H1 (cell line): Measurements from ENCODE around the gene TMEM116. TPM values are rescaled to one million over a fixed set of nuclear protein-coding genes. Genes with fewer than 3 reads are reported as not detected.

Experiments used
- CTCF ChIA-PET: fragments of 300-600 bp; sonication (Branson Sonifier 250); formaldehyde crosslinking; loops from one replicate; lab custom pipeline; 2021; ENCODE audit not compliant: partially characterized antibody; lab: Charles Lee
- POLR2A ChIA-PET: fragments of 300-600 bp; sonication (Branson Sonifier 250); formaldehyde crosslinking; loops from one replicate; lab custom pipeline; 2021; ENCODE audit warnings: inconsistent platforms; ENCODE audit not compliant: partially characterized antibody; lab: Charles Lee
- DNase-seq, 2 experiments: peaks; one replicate each; pipeline versions ENCODE4 v3.0.0 to v3.0.0-alpha.2; 2010 to 2022; ENCODE audit warnings: low spot score in 2 of 2, low read depth in 1 of 2, mixed read lengths in 1 of 2
- FAIRE-seq: peaks from 2 replicates; lab custom pipeline; 2011; peaks lifted over from hg19 to GRCh38; lab: Jason Lieb, UNC
- H2AFZ ChIP-seq: 2 replicates; pipeline ENCODE4 v1.8.1; 2012; ENCODE audit warnings: low read length, inconsistent platforms
- H2AK5ac ChIP-seq: 2 replicates; pipeline ENCODE4 v1.6.1; 2013; ENCODE audit warnings: low read depth, low read length
- H2BK120ac ChIP-seq: replicated peaks from 2 replicates; pipeline ENCODE3; 2013; ENCODE audit warnings: low read depth, low read length, inconsistent platforms
- H2BK12ac ChIP-seq: 2 replicates; pipeline ENCODE4 v1.6.1; 2013; ENCODE audit warnings: low read depth, low read length
- H2BK15ac ChIP-seq: 2 replicates; pipeline ENCODE4 v1.6.1; 2013; ENCODE audit warnings: low read length
- H2BK20ac ChIP-seq: 2 replicates; pipeline ENCODE4 v1.6.1; 2013; ENCODE audit warnings: low read length
- H2BK5ac ChIP-seq: 2 replicates; pipeline ENCODE4 v1.6.1; 2013; ENCODE audit warnings: low read depth, low read length
- H3K14ac ChIP-seq: 2 replicates; pipeline ENCODE4 v1.6.1; 2013; ENCODE audit warnings: inconsistent platforms; ENCODE audit not compliant: insufficient read length
- H3K18ac ChIP-seq: 2 replicates; pipeline ENCODE4 v1.6.1; 2013; ENCODE audit warnings: low read length; ENCODE audit errors: extremely low read depth
- H3K23ac ChIP-seq: 2 replicates; pipeline ENCODE4 v1.6.1; 2013; ENCODE audit warnings: inconsistent platforms; ENCODE audit not compliant: insufficient read length
- H3K23me2 ChIP-seq: 2 replicates; pipeline ENCODE4 v1.6.1; 2013; ENCODE audit warnings: low read depth, low read length
- H3K27ac ChIP-seq: 2 replicates; pipeline ENCODE4 v1.6.1; 2011; ENCODE audit warnings: low read depth, low read length, inconsistent platforms
- H3K27me3 ChIP-seq, 4 experiments: replicated peaks in 1 of 4; 1 replicate in 1 of 4; 2 replicates in 3 of 4; pipeline versions ENCODE4 v1.6.1 to v1.8.1; 2011 to 2013; ENCODE audit warnings: low read length in 3 of 4, mild to moderate bottlenecking in 3 of 4, inconsistent platforms in 2 of 4, mixed read lengths in 2 of 4, moderate library complexity in 1 of 4; ENCODE audit not compliant: control insufficient read depth in 3 of 4, insufficient read depth in 3 of 4; ENCODE audit errors: extremely low read depth in 1 of 4
- H3K36me3 ChIP-seq, 4 experiments: 2 replicates each; pipeline versions ENCODE4 v1.6.1 to v1.8.1; 2011 to 2013; ENCODE audit warnings: mild to moderate bottlenecking in 4 of 4, low read length in 3 of 4, moderate library complexity in 2 of 4, control low read depth in 1 of 4, inconsistent platforms in 1 of 4; ENCODE audit not compliant: insufficient read depth in 4 of 4, control insufficient read depth in 2 of 4
- H3K4ac ChIP-seq: replicated peaks from 2 replicates; pipeline ENCODE3; 2013; ENCODE audit warnings: low read length, low read depth, mixed read lengths, inconsistent platforms; ENCODE audit not compliant: insufficient read length
- H3K4me1 ChIP-seq, 4 experiments: replicated peaks in 1 of 4; 1 replicate in 1 of 4; 2 replicates in 3 of 4; pipeline versions ENCODE4 v1.6.1 to v1.8.1; 2011 to 2013; ENCODE audit warnings: low read length in 3 of 4, inconsistent platforms in 2 of 4, mixed read lengths in 1 of 4; ENCODE audit not compliant: insufficient read depth in 4 of 4, control insufficient read depth in 3 of 4
- H3K4me2 ChIP-seq, 2 experiments: 2 replicates each; pipeline versions ENCODE4 v1.6.1 to v1.8.1; 2011 to 2013; ENCODE audit warnings: low read depth in 2 of 2, low read length in 2 of 2, control low read depth in 1 of 2, inconsistent platforms in 1 of 2, mild to moderate bottlenecking in 1 of 2; ENCODE audit not compliant: insufficient read depth in 1 of 2
- H3K4me3 ChIP-seq, 4 experiments: fragments of 200-600, 300-600 bp in 1 of 4; sonication (generic), shearing (Covaris generic), sonication (Bioruptor Twin) in 1 of 4; 2 replicates each; pipeline versions ENCODE4 v1.5.1 to v1.8.1; 2011 to 2016; ENCODE audit warnings: low read length in 4 of 4, low read depth in 3 of 4, control low read depth in 2 of 4, inconsistent platforms in 2 of 4, mild to moderate bottlenecking in 2 of 4, mixed read lengths in 1 of 4, moderate library complexity in 1 of 4; ENCODE audit not compliant: insufficient read depth in 2 of 4; ENCODE audit errors: extremely low read depth in 1 of 4
- H3K56ac ChIP-seq: replicated peaks from 2 replicates; pipeline ENCODE3; 2013; ENCODE audit warnings: low read depth, mild to moderate bottlenecking, mixed read lengths, low read length, inconsistent platforms; ENCODE audit not compliant: insufficient read length
- H3K79me1 ChIP-seq: 2 replicates; pipeline ENCODE4 v1.6.1; 2013; ENCODE audit warnings: low read depth, low read length, control low read depth
- H3K79me2 ChIP-seq, 2 experiments: 2 replicates each; pipeline versions ENCODE4 v1.6.1 to v1.8.1; 2012 to 2013; ENCODE audit warnings: low read length in 2 of 2, mild to moderate bottlenecking in 2 of 2, inconsistent platforms in 1 of 2; ENCODE audit not compliant: insufficient read depth in 2 of 2, control insufficient read depth in 1 of 2
- H3K9ac ChIP-seq, 4 experiments: replicated peaks in 1 of 4; 1 replicate in 1 of 4; 2 replicates in 3 of 4; pipeline versions ENCODE4 v1.6.1 to v1.8.1; 2011 to 2013; ENCODE audit warnings: low read depth in 3 of 4, low read length in 3 of 4, control low read depth in 2 of 4, mild to moderate bottlenecking in 2 of 4, moderate library complexity in 2 of 4, inconsistent platforms in 1 of 4; ENCODE audit errors: extremely low read depth in 1 of 4
- H3K9me3 ChIP-seq, 2 experiments: 2 replicates each; pipeline versions ENCODE4 v1.6.1 to v1.8.1; 2012 to 2013; ENCODE audit warnings: mild to moderate bottlenecking in 2 of 2, moderate library complexity in 2 of 2, control low read depth in 1 of 2, inconsistent platforms in 1 of 2, low read depth in 1 of 2, low read length in 1 of 2, mixed read lengths in 1 of 2; ENCODE audit not compliant: insufficient read depth in 2 of 2
- H4K20me1 ChIP-seq, 2 experiments: replicated peaks in 1 of 2; 2 replicates each; pipeline versions ENCODE3 to v1.8.1; 2011 to 2013; ENCODE audit warnings: inconsistent platforms in 2 of 2, low read length in 2 of 2, mild to moderate bottlenecking in 1 of 2; ENCODE audit not compliant: insufficient read depth in 2 of 2, control insufficient read depth in 1 of 2
- H4K5ac ChIP-seq: 2 replicates; pipeline ENCODE4 v1.6.1; 2013; ENCODE audit warnings: low read length, low read depth, mixed read lengths, inconsistent platforms; ENCODE audit not compliant: insufficient read length
- H4K8ac ChIP-seq: 2 replicates; pipeline ENCODE4 v1.8.0; 2013; ENCODE audit warnings: mild to moderate bottlenecking, moderate library complexity, low read length, inconsistent platforms; ENCODE audit not compliant: insufficient read depth; ENCODE audit errors: extremely low read depth
- H4K91ac ChIP-seq: replicated peaks from 2 replicates; pipeline ENCODE3; 2013; ENCODE audit warnings: low read length, mixed read lengths, inconsistent platforms; ENCODE audit not compliant: insufficient read length
- ASH2L ChIP-seq: fragments of 200-600, 300-600 bp; sonication (generic); IDR thresholded peaks from one replicate; pipeline ENCODE4 v1.7.1; 2017; ENCODE audit warnings: low read length
- CREB1 ChIP-seq: IDR thresholded peaks from 2 replicates; pipeline ENCODE4 v1.6.1; 2012; ENCODE audit warnings: inconsistent platforms
- GABPA ChIP-seq: IDR thresholded peaks from 2 replicates; pipeline ENCODE4 v1.6.1; 2011; ENCODE audit warnings: mild to moderate bottlenecking, low read length, moderate library complexity, borderline replicate concordance; ENCODE audit not compliant: insufficient read depth
- GTF2F1 ChIP-seq: IDR thresholded peaks from 2 replicates; pipeline ENCODE4 v1.6.1; 2012; ENCODE audit warnings: low read depth, low read length, improper control_type of control experiment, borderline replicate concordance
- HDAC2 ChIP-seq, 2 experiments: fragments of 300-600 bp in 1 of 2; sonication (generic) in 1 of 2; IDR thresholded peaks; 2 replicates each; pipeline ENCODE4 v1.6.1; 2011 to 2012; ENCODE audit warnings: low read depth in 2 of 2, low read length in 2 of 2, mild to moderate bottlenecking in 2 of 2, moderate library complexity in 2 of 2, borderline replicate concordance in 1 of 2, inconsistent platforms in 1 of 2
- HDAC6 ChIP-seq: IDR thresholded peaks from one replicate; pipeline ENCODE4 v1.7.1; 2012; ENCODE audit warnings: low read depth, mild to moderate bottlenecking, inconsistent platforms, low read length, moderate library complexity
- PHF8 ChIP-seq: fragments of 200-600 bp; sonication (generic); conservative IDR thresholded peaks from 2 replicates; pipeline ENCODE4 v1.7.1; 2012; ENCODE audit warnings: low read depth, mild to moderate bottlenecking, inconsistent platforms, low read length, moderate library complexity
- RAD21 ChIP-seq, 2 experiments: IDR thresholded peaks in 1 of 2; conservative IDR thresholded peaks in 1 of 2; 2 replicates each; pipeline ENCODE4 v1.6.1; 2011; ENCODE audit warnings: low read depth in 2 of 2, low read length in 2 of 2, improper control_type of control experiment in 1 of 2, inconsistent platforms in 1 of 2, mild to moderate bottlenecking in 1 of 2, moderate library complexity in 1 of 2
- RFX5 ChIP-seq: IDR thresholded peaks from 2 replicates; pipeline ENCODE4 v1.6.1; 2011; ENCODE audit warnings: low read depth, low read length, improper control_type of control experiment, borderline replicate concordance
- SIRT6 ChIP-seq: IDR thresholded peaks from one replicate; pipeline ENCODE4 v1.7.1; 2012; ENCODE audit warnings: low read length, inconsistent platforms
- SIX5 ChIP-seq: IDR thresholded peaks from 2 replicates; pipeline ENCODE4 v1.6.1; 2011; ENCODE audit warnings: mild to moderate bottlenecking, low read depth, low read length
- WGBS, 2 experiments: shearing (Covaris generic) in 1 of 2; methylation state at CpG; one replicate each; pipeline versions ENCODE4 v1.1.6 to v1.1.7; 2013 to 2015; ENCODE audit warnings: low lambda C conversion rate in 2 of 2, mixed read lengths in 2 of 2, inconsistent platforms in 1 of 2, low coverage in 1 of 2, missing lambda C conversion rate in 1 of 2; ENCODE audit not compliant: insufficient replicate concordance in 2 of 2, insufficient coverage in 1 of 2, insufficient read length in 1 of 2; ENCODE audit errors: extremely low coverage in 1 of 2, missing lambda C conversion rate in 1 of 2; 5-methylcytosine and 5-hydroxymethylcytosine counted together
- polyA plus RNA-seq, 7 experiments: library from polyadenylated mRNA; depleted of rRNA in 3 of 7; stranded (reverse) in 5 of 7; unstranded in 2 of 7; fragments of >200 nt in 5 of 7; fragments of 200-250 nt in 2 of 7; gene quantifications; 1 replicate in 5 of 7; 2 replicates in 1 of 7; 4 replicates in 1 of 7; pipeline versions ENCODE4 v1.2.1 to v1.2.3, GENCODE V29; 2011 to 2013; ENCODE audit warnings: missing spikeins in 2 of 7, mixed read lengths in 2 of 7
- total RNA-seq: library from RNA; stranded (reverse); fragmentation: NEBNext Ultra II Directional; extraction: Animal tissue kit (Norgen Biotek cat#: 25700); gene quantifications from 2 replicates; pipeline ENCODE4 v1.2.1, GENCODE V29; 2021

Gene TMEM116
- total and polyA plus RNA-seq, 2 of the 8 experiments (the other 6 are each of a cell fraction or from before 2014, with no cell fraction given): 8.1 to 25.2 TPM

GRCh38 chr12:112031472-112031871, 18.5 kb upstream of the TMEM116 start:
- WGBS, 2 experiments: 100% methylated on average over 2 of the region's 2 CpGs; no CpG with 5 or more reads in 1 of the 2 experiments
- CTCF ChIA-PET: interaction anchor here (0.6 to 1.2 kb wide), 2 partner anchors 12 to 16 kb away, joined by 3 to 8 read pairs; no protein-coding TSS in a partner anchor

More at GRCh38 chr12:112031472-112031871, 18.5 kb upstream of the TMEM116 start:
- Histone ChIP-seq H2BK20ac (no peak overlapping the region), H3K14ac (no peak overlapping the region), H3K23ac (no peak overlapping the region), H3K23me2 (no peaks in the 10 kb centered on the region), H3K79me2 (no peaks in the 10 kb centered on the region), H4K91ac (no peak overlapping the region), H3K9me3 (no peaks in the 10 kb centered on the region), H3K4me3 (no peak overlapping the region), H2AFZ (no peak overlapping the region), H2AK5ac (no peak overlapping the region), H3K27ac (no peak overlapping the region), H2BK5ac (no peak overlapping the region), H3K4me2 (no peak overlapping the region), H3K27me3 (no peaks in the 10 kb centered on the region), H3K18ac (no peak overlapping the region), H2BK15ac (no peak overlapping the region), H3K9ac (no peak overlapping the region), H3K4ac (no peak overlapping the region), H3K4me1 (peaks cover 0 to 2% (median 0%) of the 10 kb centered on the region in 4 experiments; a peak in 1 of 7 replicates), H3K56ac (no peak overlapping the region), H4K8ac (no peak overlapping the region), H3K79me1 (no peaks in the 10 kb centered on the region; the same call in 1 of the 2 replicates), H3K36me3 (peaks cover 9 to 66% (median 37%) of the 10 kb centered on the region in 4 experiments), H2BK120ac (no peak overlapping the region), H4K5ac (no peak overlapping the region), H2BK12ac (no peak overlapping the region), H4K20me1 (peaks cover 0 to 3% of the 10 kb centered on the region in 2 experiments)
- FAIRE-seq (no peak), DNase-seq (no peak)
- TF ChIP-seq GTF2F1: no peak
- no peak for TF ChIP-seq ASH2L
- TF ChIP-seq SIRT6: no peak
- TF ChIP-seq HDAC6: no peak
- no peak for TF ChIP-seq RAD21 (IDR thresholded peaks at IDR 0.05 in 1 of 2, conservative IDR thresholded peaks at IDR 0.05 in 1 of 2; ENCODE audit: low read depth in 2 of 2, low read length in 2 of 2)
- no peak for TF ChIP-seq SIX5
- TF ChIP-seq PHF8: no peak
- TF ChIP-seq RFX5: no peak
- TF ChIP-seq CREB1: no peak
- no peak for TF ChIP-seq GABPA
- TF ChIP-seq HDAC2 (IDR thresholded peaks at IDR 0.05; ENCODE audit: borderline replicate concordance in 1 of 2, low read depth in 2 of 2, low read length in 2 of 2): no peak
- POLR2A ChIA-PET: interaction anchor here (1.1 to 2.0 kb wide), 3 partner anchors 11 to 19 kb away, joined by 3 to 8 read pairs (median 4); partner anchors contain the start of genes ERP29 and TMEM116
